Heart left ventricle (tissue), 16 donors: ENCODE results near the gene PDRG1. TPM values are rescaled to one million over a fixed set of nuclear protein-coding genes. Genes with fewer than 3 reads are reported as not detected.

Source experiments
- ATAC-seq, 4 donors: fragments of 200-7000 bp; cut with Tn5 transposase; one replicate each; pipeline ENCODE4 v1.9.1; 2020 to 2022; ENCODE audit warnings: moderate library complexity in 4 of 4, mild to moderate bottlenecking in 3 of 4, moderate number of reproducible peaks in 1 of 4
- DNase-seq, 5 donors: peaks; one replicate each; pipeline ENCODE4 v3.0.0-alpha.2; 2020
- H3K27ac ChIP-seq, 12 donors: fragments of 200-600 bp; sonication (generic) in 4 of 12; one replicate each; pipeline versions ENCODE4 v1.5.0 to v1.8.0; 2016 to 2022; ENCODE audit warnings: mild to moderate bottlenecking in 2 of 12
- H3K27me3 ChIP-seq, 9 donors: fragments of 200-600 bp; sonication (generic) in 2 of 9; one replicate each; pipeline versions ENCODE4 v1.5.1 to v1.8.0; 2016 to 2022; ENCODE audit warnings: mild to moderate bottlenecking in 3 of 9
- H3K36me3 ChIP-seq, 9 donors: fragments of 200-600 bp; sonication (generic) in 2 of 9; one replicate each; pipeline versions ENCODE4 v1.5.0 to v1.8.0; 2018 to 2022; ENCODE audit warnings: mild to moderate bottlenecking in 2 of 9
- H3K4me1 ChIP-seq, 12 donors: fragments of 200-600 bp; sonication (generic) in 4 of 12; one replicate each; pipeline versions ENCODE4 v1.5.0 to v1.8.0; 2016 to 2022; ENCODE audit warnings: mild to moderate bottlenecking in 3 of 12
- H3K4me3 ChIP-seq, 12 donors: fragments of 200-600 bp; sonication (generic) in 4 of 12; one replicate each; pipeline versions ENCODE4 v1.5.0 to v1.8.0; 2017 to 2022; ENCODE audit warnings: mild to moderate bottlenecking in 9 of 12, moderate library complexity in 4 of 12
- H3K9me3 ChIP-seq, 12 donors: fragments of 200-600 bp; sonication (generic) in 4 of 12; one replicate each; pipeline versions ENCODE4 v1.5.0 to v1.8.0; 2016 to 2022; ENCODE audit warnings: mild to moderate bottlenecking in 1 of 12
- CTCF ChIP-seq, 12 donors: fragments of 200-600 bp; sonication (generic) in 4 of 12; IDR thresholded peaks; one replicate each; pipeline versions ENCODE4 v1.5.0 to v1.8.0; 2018 to 2022; ENCODE audit warnings: antibody characterized with exemption in 12 of 12, mild to moderate bottlenecking in 5 of 12
- POLR2A ChIP-seq, 2 donors: fragments of 450-650 bp; IDR thresholded peaks; one replicate each; pipeline ENCODE4 v1.6.1; 2017; ENCODE audit warnings: antibody characterized with exemption in 2 of 2, mild to moderate bottlenecking in 2 of 2, moderate library complexity in 2 of 2
- WGBS, 4 donors: extraction: QIAGEN DNeasy Blood & Tissue Kit in 2 of 4; methylation state at CpG; one replicate each; pipeline versions ENCODE4 v1.1.5 to v1.1.7; 2013 to 2018; 5-methylcytosine and 5-hydroxymethylcytosine counted together
- intact Hi-C, 10 donors: fragments of 100-400 bp; cut with DNase I; formaldehyde crosslinking; loops; one replicate each; pipeline versions ENCODE4 v1.11.1 to v1.14.2; 2022
- polyA plus RNA-seq, 2 donors: library from polyadenylated mRNA; stranded (reverse); fragments of 200-250 nt; gene quantifications; one replicate each; pipeline ENCODE4 v1.2.3, GENCODE V29; 2013
- total RNA-seq, 9 donors: library from RNA; depleted of rRNA in 2 of 9; stranded (reverse); fragments of >200 nt in 2 of 9; fragmentation: NEBNext Ultra II Directional in 3 of 9; extraction: Animal tissue kit (Norgen Biotek cat#: 25700) in 3 of 9; gene quantifications; one replicate each; pipeline versions ENCODE4 v1.1.0 to v1.2.4, GENCODE V29; 2016 to 2023
- donor health status: ischemic (EF 13 %, LVEDD 7.1; RV severe dilation, severe dysfunction).
- donor health status: healthy with polysubstance abuse.
- donor health status: DM: no; HTN: yes; CAD: no.
- donor health status: DM: no; HTN: no; CAD: no.
- donor health status: ischemic (EF 25% LVEDD 6.9; RV normal size, moderate dysfunction).
- donor health status: ischemic (EF 25% LVEDD 5.7; RV mildly dilated, moderate dysfunction).
- donor health status: healthy.
- donor health status: DM: yes; HTN: yes; CAD: no.
- donor health status: ischemic (EF 35%, LVEDD 5.7; RV mildly dilated, moderate dysfunction).
- donor health status: nonischemic (EF 11% LVEDD 7.7; RV severe dilation, severe dysfunction).
- donor health status: DM: yes; HTN: yes; CAD: no.
- donor health status: PGD.
- donor health status: ischemic (EF 29% LVEDD 5.4; RV normal size, mild dysfunction).
- donor health status: nonischemic (EF 23%, LVEDD 6.1; RV moderate dilation, normal function).

The PDRG1 gene
- total and polyA plus RNA-seq, 11 donors = 5.2 to 15.2 (median 7.6) TPM

GRCh38 chr20:31907046-31907445 lies 44.8 kb downstream of the PDRG1 start:
- H3K4me1 ChIP-seq = no peaks in the 10 kb centered on the region
- no peak overlapping the region for H3K4me3 ChIP-seq
- intact Hi-C loops = loop anchor here in 1 of 10 donors (5.0 kb wide), 1 partner anchor 40 kb away; no protein-coding TSS in a partner anchor
- ATAC-seq (no peak), DNase-seq (no peak)
- no peaks in the 10 kb centered on the region for H3K27me3 ChIP-seq
- H3K36me3 ChIP-seq = no peaks in the 10 kb centered on the region
- no peak overlapping the region for H3K27ac ChIP-seq
- WGBS, 4 donors = 87 to 95% (median 89%) methylated on average over 5 of the region's 5 CpGs
- TF ChIP-seq CTCF (IDR thresholded peaks at IDR 0.05) (no peak), POLR2A (IDR thresholded peaks at IDR 0.05) (no peak)
- no peaks in the 10 kb centered on the region for H3K9me3 ChIP-seq

GRCh38 chr20:31906001-31906400 lies 45.8 kb downstream of the PDRG1 start:
- no peak overlapping the region for H3K4me3 ChIP-seq
- no peaks in the 10 kb centered on the region for H3K36me3 ChIP-seq
- no peaks in the 10 kb centered on the region for H3K27me3 ChIP-seq
- no peak for DNase-seq
- no peaks in the 10 kb centered on the region for H3K9me3 ChIP-seq
- no peak for ATAC-seq
- H3K4me1 ChIP-seq = no peaks in the 10 kb centered on the region
- no peak for TF ChIP-seq CTCF (IDR thresholded peaks at IDR 0.05)
- no peak for TF ChIP-seq POLR2A (IDR thresholded peaks at IDR 0.05)
- H3K27ac ChIP-seq = no peak overlapping the region
- intact Hi-C loops = loop anchor here in 1 of 10 donors (5.0 kb wide), 1 partner anchor 39 kb away; no protein-coding TSS in a partner anchor
- WGBS, 4 donors = 67 to 87% (median 76%) methylated on average over 5 of the region's 5 CpGs

GRCh38 chr20:31903627-31904386 lies 48.0 kb downstream of the PDRG1 start:
- intact Hi-C loops = no loop called here
- no peak overlapping the region for H3K4me3 ChIP-seq
- WGBS, 4 donors = 42 to 54% (median 51%) methylated on average over 1 of the region's 1 CpG
- H3K36me3 ChIP-seq = no peaks in the 10 kb centered on the region
- no peaks in the 10 kb centered on the region for H3K4me1 ChIP-seq
- H3K9me3 ChIP-seq = no peaks in the 10 kb centered on the region
- ATAC-seq = no peak
- H3K27ac ChIP-seq = no peak overlapping the region
- H3K27me3 ChIP-seq = no peaks in the 10 kb centered on the region
- no peak for DNase-seq
- TF ChIP-seq POLR2A (IDR thresholded peaks at IDR 0.05) (no peak), CTCF (IDR thresholded peaks at IDR 0.05) (no peak)

GRCh38 chr20:31901615-31902014 lies 50.2 kb downstream of the PDRG1 start:
- TF ChIP-seq CTCF (IDR thresholded peaks at IDR 0.05) (no peak), POLR2A (IDR thresholded peaks at IDR 0.05) (no peak)
- no peaks in the 10 kb centered on the region for H3K36me3 ChIP-seq
- 86 to 90% (median 87%) methylated on average over 6 of the region's 6 CpGs for WGBS, 4 donors
- no peaks in the 10 kb centered on the region for H3K4me1 ChIP-seq
- ATAC-seq (no peak), DNase-seq (no peak)
- intact Hi-C loops = no loop called here
- no peak overlapping the region for H3K27ac ChIP-seq
- H3K9me3 ChIP-seq = no peaks in the 10 kb centered on the region
- H3K4me3 ChIP-seq = no peak overlapping the region
- H3K27me3 ChIP-seq = no peaks in the 10 kb centered on the region
